ENCODE data around the gene ASB10.
A peak's percentile ranks its signal among the peaks of the same experiment; 100 is the strongest.

The ASB10 gene, protein sequence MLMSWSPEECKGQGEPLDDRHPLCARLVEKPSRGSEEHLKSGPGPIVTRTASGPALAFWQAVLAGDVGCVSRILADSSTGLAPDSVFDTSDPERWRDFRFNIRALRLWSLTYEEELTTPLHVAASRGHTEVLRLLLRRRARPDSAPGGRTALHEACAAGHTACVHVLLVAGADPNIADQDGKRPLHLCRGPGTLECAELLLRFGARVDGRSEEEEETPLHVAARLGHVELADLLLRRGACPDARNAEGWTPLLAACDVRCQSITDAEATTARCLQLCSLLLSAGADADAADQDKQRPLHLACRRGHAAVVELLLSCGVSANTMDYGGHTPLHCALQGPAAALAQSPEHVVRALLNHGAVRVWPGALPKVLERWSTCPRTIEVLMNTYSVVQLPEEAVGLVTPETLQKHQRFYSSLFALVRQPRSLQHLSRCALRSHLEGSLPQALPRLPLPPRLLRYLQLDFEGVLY

DNA sequence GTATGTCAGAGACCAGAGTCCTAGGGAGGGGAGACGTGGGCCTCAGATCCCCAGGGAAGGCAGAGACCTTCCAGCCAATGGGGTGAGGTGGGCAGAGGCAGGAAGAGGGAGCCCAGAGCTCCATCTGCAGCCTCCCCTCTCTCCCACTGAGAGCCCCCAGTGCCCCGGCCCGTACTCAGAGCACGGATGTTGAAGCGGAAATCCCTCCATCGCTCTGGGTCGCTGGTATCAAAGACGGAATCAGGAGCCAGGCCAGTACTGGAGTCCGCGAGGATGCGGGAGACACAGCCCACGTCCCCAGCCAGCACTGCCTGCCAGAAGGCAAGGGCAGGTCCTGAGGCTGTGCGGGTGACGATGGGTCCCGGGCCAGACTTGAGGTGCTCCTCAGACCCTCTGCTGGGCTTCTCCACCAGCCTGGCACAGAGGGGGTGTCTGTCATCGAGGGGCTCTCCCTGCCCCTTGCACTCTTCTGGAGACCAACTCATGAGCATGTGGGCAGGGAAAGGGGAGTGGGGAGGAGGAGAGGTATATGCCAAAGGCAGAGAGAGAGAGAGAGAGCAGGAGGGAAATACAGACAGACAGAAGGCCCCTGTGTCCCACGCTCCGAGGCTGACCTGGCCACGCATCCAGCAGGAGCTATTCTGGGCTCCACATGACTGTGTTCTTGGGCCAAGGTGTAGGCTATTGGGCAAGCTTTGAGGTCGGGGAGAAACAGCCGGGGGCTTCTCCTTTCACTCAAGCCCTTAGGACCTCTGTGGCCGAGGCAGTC lies at the start of gene ASB10:
ASB10 (minus strand) TSS at position 611 of the 769 bp plus-strand sequence; CDS start at position 491, 120 bp downstream.
- H3K27me3 ChIP-seq (ENCODE audit: low read depth, low read length), result no peaks in the 10 kb centered on the region
- H3K4me1 ChIP-seq (ENCODE audit: control insufficient read depth in 1 of 2, insufficient read depth in 2 of 2, low read length in 2 of 2), result no peaks in the 10 kb centered on the region
- no peaks in the 10 kb centered on the region for H3K9me3 ChIP-seq (ENCODE audit: control insufficient read depth in 1 of 2, low read length in 2 of 2)
- H3K27ac ChIP-seq (ENCODE audit: low read length), result no peak within 1 kb of the TSS
- H3K36me3 ChIP-seq (ENCODE audit: control insufficient read depth in 1 of 2, insufficient read depth in 2 of 2, low read length in 2 of 2), result no peaks in the 10 kb centered on the region
- H3K4me3 ChIP-seq (ENCODE audit: low read depth in 1 of 2, low read length in 2 of 2), result no peak within 1 kb of the TSS

- H3K27me3 ChIP-seq (ENCODE audit: low read depth, low read length), result no peaks in the 10 kb centered on the region
- H3K36me3 ChIP-seq (ENCODE audit: control insufficient read depth in 1 of 2, insufficient read depth in 2 of 2, low read length in 2 of 2), result peaks cover 26 to 52% of the 10 kb centered on the region in 2 donors
- no peak overlapping the region for H3K4me3 ChIP-seq (ENCODE audit: low read depth in 1 of 2, low read length in 2 of 2)
- H3K4me1 ChIP-seq (ENCODE audit: control insufficient read depth in 1 of 2, insufficient read depth in 2 of 2, low read length in 2 of 2), result peaks cover 13 to 23% of the 10 kb centered on the region in 2 donors
- no peaks in the 10 kb centered on the region for H3K9me3 ChIP-seq (ENCODE audit: control insufficient read depth in 1 of 2, low read length in 2 of 2)
- no peak overlapping the region for H3K27ac ChIP-seq (ENCODE audit: low read length)
Measured at GRCh38 chr7:151236406-151236805, 49.4 kb upstream of the ASB10 start.

DNA sequence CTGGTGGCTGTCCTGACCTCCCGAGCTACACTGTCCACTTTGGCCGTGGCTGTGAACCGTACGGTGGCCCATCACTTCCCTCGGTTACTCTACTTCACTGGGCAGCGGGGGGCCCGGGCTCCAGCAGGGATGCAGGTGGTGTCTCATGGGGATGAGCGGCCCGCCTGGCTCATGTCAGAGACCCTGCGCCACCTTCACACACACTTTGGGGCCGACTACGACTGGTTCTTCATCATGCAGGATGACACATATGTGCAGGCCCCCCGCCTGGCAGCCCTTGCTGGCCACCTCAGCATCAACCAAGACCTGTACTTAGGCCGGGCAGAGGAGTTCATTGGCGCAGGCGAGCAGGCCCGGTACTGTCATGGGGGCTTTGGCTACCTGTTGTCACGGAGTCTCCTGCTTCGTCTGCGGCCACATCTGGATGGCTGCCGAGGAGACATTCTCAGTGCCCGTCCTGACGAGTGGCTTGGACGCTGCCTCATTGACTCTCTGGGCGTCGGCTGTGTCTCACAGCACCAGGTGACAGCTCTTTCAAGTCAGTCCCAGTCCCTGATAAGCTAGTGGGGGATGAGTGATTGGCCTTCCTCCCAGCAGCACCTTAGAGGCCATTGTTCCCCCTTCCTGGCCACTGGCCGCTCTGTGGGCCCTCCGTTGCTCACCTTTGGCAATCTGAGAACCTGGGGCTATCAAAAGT lies 48.2 kb upstream of the ASB10 start:
- Histone ChIP-seq H3K4me1 (ENCODE audit: control insufficient read depth in 1 of 2, insufficient read depth in 2 of 2, low read length in 2 of 2) (peaks cover 13 to 23% of the 10 kb centered on the region in 2 donors), H3K9me3 (ENCODE audit: control insufficient read depth in 1 of 2, low read length in 2 of 2) (no peaks in the 10 kb centered on the region), H3K27me3 (ENCODE audit: low read depth, low read length) (no peaks in the 10 kb centered on the region), H3K27ac (ENCODE audit: low read length) (no peak overlapping the region), H3K4me3 (ENCODE audit: low read depth in 1 of 2, low read length in 2 of 2) (no peak overlapping the region), H3K36me3 (ENCODE audit: control insufficient read depth in 1 of 2, insufficient read depth in 2 of 2, low read length in 2 of 2) (peaks cover 26 to 42% of the 10 kb centered on the region in 2 donors)

DNA sequence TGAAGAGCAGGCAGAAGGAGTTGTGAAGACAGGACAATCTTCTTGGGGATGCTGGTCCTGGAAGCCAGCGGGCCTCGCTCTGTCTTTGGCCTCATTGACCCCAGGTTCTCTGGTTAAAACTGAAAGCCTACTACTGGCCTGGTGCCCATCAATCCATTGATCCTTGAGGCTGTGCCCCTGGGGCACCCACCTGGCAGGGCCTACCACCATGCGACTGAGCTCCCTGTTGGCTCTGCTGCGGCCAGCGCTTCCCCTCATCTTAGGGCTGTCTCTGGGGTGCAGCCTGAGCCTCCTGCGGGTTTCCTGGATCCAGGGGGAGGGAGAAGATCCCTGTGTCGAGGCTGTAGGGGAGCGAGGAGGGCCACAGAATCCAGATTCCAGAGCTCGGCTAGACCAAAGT lies 46.8 kb upstream of the ASB10 start:
- Histone ChIP-seq H3K4me3 (ENCODE audit: low read depth in 1 of 2, low read length in 2 of 2) (peak overlapping the region; percentile 93 to 94), H3K27ac (ENCODE audit: low read length) (peak overlapping the region; percentile 86), H3K36me3 (ENCODE audit: control insufficient read depth in 1 of 2, insufficient read depth in 2 of 2, low read length in 2 of 2) (peaks cover 22 to 34% of the 10 kb centered on the region in 2 donors), H3K27me3 (ENCODE audit: low read depth, low read length) (no peaks in the 10 kb centered on the region), H3K4me1 (ENCODE audit: control insufficient read depth in 1 of 2, insufficient read depth in 2 of 2, low read length in 2 of 2) (peaks cover 13 to 23% of the 10 kb centered on the region in 2 donors), H3K9me3 (ENCODE audit: control insufficient read depth in 1 of 2, low read length in 2 of 2) (no peaks in the 10 kb centered on the region)

GRCh38 chr7:151232917-151233701 lies 46.1 kb upstream of the ASB10 start:
- Histone ChIP-seq H3K27me3 (ENCODE audit: low read depth, low read length) (no peaks in the 10 kb centered on the region), H3K9me3 (ENCODE audit: control insufficient read depth in 1 of 2, low read length in 2 of 2) (no peaks in the 10 kb centered on the region), H3K4me3 (ENCODE audit: low read depth in 1 of 2, low read length in 2 of 2) (peak overlapping the region; percentile 93 to 94), H3K4me1 (ENCODE audit: control insufficient read depth in 1 of 2, insufficient read depth in 2 of 2, low read length in 2 of 2) (peaks cover 16 to 25% of the 10 kb centered on the region in 2 donors), H3K27ac (ENCODE audit: low read length) (peak overlapping the region; percentile 86), H3K36me3 (ENCODE audit: control insufficient read depth in 1 of 2, insufficient read depth in 2 of 2, low read length in 2 of 2) (peaks cover 18 to 27% of the 10 kb centered on the region in 2 donors)

DNA sequence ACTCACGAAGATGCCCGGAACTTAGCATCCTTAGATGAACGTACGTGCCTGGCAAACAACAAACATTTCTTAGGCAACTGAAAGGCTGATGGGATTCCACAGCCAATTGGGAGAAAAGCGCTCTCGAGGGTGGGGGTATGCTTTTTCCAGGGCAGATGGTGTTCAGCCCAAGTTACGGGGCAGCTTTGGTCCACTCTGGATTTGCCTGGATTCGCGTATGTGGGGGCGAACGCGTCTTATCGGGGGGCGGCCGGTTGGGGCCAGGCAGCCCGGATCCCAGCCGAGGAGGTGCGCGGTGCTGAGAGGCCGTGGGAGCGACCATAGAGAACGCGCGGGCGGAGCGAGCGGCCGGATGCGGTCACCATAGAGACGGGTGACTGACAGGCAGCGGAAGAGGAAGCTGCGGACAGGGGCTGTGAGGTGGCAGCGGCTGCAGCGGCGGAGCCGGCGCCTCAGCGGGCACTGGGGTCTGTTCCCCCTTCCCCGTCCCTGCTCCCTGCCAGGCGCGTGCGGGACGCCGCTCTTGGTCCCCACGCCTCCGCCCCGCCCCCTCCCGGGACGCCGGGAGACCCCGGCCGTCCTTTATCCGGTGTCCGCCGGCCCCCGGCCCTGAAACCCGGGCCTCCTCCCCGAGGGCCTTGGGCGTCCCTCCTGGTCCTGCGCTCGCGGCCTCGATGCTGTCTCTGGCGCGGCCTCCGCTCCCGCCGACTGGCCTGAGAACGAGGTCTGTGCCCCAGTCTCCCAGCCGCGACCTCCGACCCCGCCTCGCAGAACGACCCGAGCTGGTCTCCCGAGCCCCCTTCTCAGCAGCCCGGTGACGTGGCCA lies 45.3 kb upstream of the ASB10 start, which contains the start of gene CHPF2:
CHPF2 (plus strand) TSS at position 393 of the 826 bp plus-strand sequence. CDS start 1,529 bp downstream, outside the sequence.
- Histone ChIP-seq H3K4me3 (ENCODE audit: low read depth in 1 of 2, low read length in 2 of 2) (peak within 1 kb of the TSS; percentile 93 to 94), H3K27ac (ENCODE audit: low read length) (peak within 1 kb of the TSS; percentile 86), H3K36me3 (ENCODE audit: control insufficient read depth in 1 of 2, insufficient read depth in 2 of 2, low read length in 2 of 2) (peaks cover 12 to 19% of the 10 kb centered on the region in 2 donors), H3K4me1 (ENCODE audit: control insufficient read depth in 1 of 2, insufficient read depth in 2 of 2, low read length in 2 of 2) (peaks cover 21 to 32% of the 10 kb centered on the region in 2 donors), H3K9me3 (ENCODE audit: control insufficient read depth in 1 of 2, low read length in 2 of 2) (no peaks in the 10 kb centered on the region), H3K27me3 (ENCODE audit: low read depth, low read length) (no peaks in the 10 kb centered on the region)

DNA sequence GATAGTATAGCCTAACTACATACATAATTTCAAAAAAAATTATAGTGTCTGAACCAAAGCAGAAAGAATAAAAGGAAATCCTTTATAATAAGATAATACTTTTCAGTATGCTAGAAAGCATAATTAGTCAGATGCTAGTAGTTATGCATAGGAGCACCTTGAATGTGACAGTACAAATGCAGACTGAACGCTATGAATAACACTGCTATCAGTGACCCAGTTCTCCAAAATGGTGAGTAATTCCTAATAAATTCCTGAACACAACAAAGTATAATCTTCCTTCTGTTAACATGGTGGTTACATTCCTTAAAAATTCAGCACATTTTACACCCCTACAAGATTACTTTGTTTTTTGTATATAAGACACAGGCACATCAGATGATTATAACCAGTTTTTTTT lies 44.0 kb upstream of the ASB10 start:
- H3K4me3 ChIP-seq (ENCODE audit: low read depth in 1 of 2, low read length in 2 of 2), result no peak overlapping the region
- no peak overlapping the region for H3K27ac ChIP-seq (ENCODE audit: low read length)
- H3K9me3 ChIP-seq (ENCODE audit: control insufficient read depth in 1 of 2, low read length in 2 of 2), result no peaks in the 10 kb centered on the region
- H3K4me1 ChIP-seq (ENCODE audit: control insufficient read depth in 1 of 2, insufficient read depth in 2 of 2, low read length in 2 of 2), result peaks cover 22 to 36% of the 10 kb centered on the region in 2 donors
- H3K27me3 ChIP-seq (ENCODE audit: low read depth, low read length), result no peaks in the 10 kb centered on the region
- peaks cover under 1 to 14% of the 10 kb centered on the region in 2 donors for H3K36me3 ChIP-seq (ENCODE audit: control insufficient read depth in 1 of 2, insufficient read depth in 2 of 2, low read length in 2 of 2)

DNA sequence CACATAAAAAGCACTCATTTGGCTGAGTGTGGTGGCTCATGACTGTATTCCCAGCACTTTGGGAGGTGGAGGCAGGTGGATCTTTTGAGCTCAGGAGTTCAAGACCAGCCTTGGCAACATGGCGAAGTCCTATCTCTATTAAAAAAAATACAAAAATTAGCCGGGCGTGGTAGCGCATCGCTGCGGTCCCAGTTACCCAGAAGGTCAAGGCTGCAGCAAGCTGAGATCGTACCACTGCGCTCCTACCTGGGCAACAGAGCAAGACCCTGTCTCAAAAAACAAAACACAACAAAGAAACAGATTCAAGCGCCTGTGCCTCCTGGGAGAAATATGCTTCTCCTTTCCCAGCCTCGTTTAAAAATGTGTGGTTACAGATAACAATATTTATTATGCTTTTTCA lies 42.2 kb upstream of the ASB10 start:
- peaks cover 28 to 45% of the 10 kb centered on the region in 2 donors for H3K4me1 ChIP-seq (ENCODE audit: control insufficient read depth in 1 of 2, insufficient read depth in 2 of 2, low read length in 2 of 2)
- H3K27me3 ChIP-seq (ENCODE audit: low read depth, low read length), result no peaks in the 10 kb centered on the region
- no peak overlapping the region for H3K27ac ChIP-seq (ENCODE audit: low read length)
- no peak overlapping the region for H3K4me3 ChIP-seq (ENCODE audit: low read depth in 1 of 2, low read length in 2 of 2)
- H3K9me3 ChIP-seq (ENCODE audit: control insufficient read depth in 1 of 2, low read length in 2 of 2), result no peaks in the 10 kb centered on the region
- H3K36me3 ChIP-seq (ENCODE audit: control insufficient read depth in 1 of 2, insufficient read depth in 2 of 2, low read length in 2 of 2), result peaks cover 7 to 10% of the 10 kb centered on the region in 2 donors

DNA sequence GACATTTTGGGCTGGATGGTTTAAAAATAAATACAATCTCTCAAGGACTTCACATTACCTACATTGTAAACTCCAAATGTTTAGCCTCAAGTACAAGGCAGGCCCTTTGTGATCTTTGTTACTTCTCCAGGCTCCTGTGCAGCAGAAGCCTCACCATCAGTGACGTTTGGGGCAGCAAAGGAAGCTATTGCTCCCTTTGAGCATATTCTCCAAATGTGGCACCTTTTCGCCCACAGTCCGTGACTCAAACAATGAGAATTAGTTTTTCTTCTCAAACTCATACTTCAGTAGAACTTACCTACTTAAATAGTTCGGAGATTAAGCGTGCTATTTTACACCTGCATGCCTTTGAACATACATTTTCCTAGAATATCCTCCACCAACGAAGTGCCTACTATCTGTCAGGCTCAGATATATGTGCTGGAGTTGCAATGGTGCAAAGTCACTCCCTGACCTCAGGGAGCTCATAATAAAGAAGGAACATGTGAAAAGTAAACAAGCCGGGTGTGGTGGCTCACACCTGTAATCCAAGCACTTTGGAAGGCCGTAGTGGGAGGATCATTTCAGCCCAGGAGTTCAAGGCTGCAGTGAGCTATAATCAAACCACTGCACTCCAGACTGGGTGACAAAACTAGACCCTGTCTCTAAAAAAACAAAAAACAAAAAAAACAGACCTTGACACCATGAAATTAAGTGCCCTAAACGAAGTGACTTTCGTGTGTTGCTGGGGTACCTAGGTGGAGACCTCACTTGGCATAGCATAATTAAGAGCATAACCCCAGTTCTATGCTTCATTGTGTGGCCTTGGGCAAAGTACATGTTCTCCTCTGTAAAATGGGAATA lies 41.2 kb upstream of the ASB10 start:
- Histone ChIP-seq H3K27me3 (ENCODE audit: low read depth, low read length) (no peaks in the 10 kb centered on the region), H3K4me3 (ENCODE audit: low read depth in 1 of 2, low read length in 2 of 2) (peak overlapping the region; percentile 81 to 91), H3K27ac (ENCODE audit: low read length) (peak overlapping the region; percentile 80), H3K36me3 (ENCODE audit: control insufficient read depth in 1 of 2, insufficient read depth in 2 of 2, low read length in 2 of 2) (peaks cover 17 to 20% of the 10 kb centered on the region in 2 donors), H3K9me3 (ENCODE audit: control insufficient read depth in 1 of 2, low read length in 2 of 2) (no peaks in the 10 kb centered on the region), H3K4me1 (ENCODE audit: control insufficient read depth in 1 of 2, insufficient read depth in 2 of 2, low read length in 2 of 2) (peaks cover 20 to 35% of the 10 kb centered on the region in 2 donors)
